Stimulated activated CD4-positive, alpha-beta T cell treated with anti-CD3 and anti-CD28 coated beads, Interleukin-4, amount 100 ng/mL, for 4 hours (primary cell): ENCODE data around the gene ADAD2.

Experiments used
- DNase-seq, 2 experiments: peaks; one replicate each; pipeline ENCODE4 v3.0.0-alpha.2; 2020

Gene ADAD2

DNA sequence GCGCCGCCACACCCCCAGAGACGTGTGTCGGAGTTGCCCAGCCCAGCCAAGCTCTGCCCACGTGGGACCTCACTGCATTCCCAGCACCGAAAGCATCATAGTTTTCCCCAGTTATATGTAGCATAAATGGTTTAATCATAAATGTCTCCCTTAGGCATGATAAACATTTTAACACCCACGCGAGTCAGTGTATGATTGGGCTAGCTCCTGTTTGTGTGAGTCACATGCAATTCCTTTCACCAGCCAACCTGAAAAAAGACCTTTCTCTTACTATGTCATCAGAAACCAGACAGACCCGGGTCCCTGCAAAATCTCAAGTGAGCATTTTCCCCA, 13.2 kb upstream of the ADAD2 start:
- no peak for DNase-seq

DNA sequence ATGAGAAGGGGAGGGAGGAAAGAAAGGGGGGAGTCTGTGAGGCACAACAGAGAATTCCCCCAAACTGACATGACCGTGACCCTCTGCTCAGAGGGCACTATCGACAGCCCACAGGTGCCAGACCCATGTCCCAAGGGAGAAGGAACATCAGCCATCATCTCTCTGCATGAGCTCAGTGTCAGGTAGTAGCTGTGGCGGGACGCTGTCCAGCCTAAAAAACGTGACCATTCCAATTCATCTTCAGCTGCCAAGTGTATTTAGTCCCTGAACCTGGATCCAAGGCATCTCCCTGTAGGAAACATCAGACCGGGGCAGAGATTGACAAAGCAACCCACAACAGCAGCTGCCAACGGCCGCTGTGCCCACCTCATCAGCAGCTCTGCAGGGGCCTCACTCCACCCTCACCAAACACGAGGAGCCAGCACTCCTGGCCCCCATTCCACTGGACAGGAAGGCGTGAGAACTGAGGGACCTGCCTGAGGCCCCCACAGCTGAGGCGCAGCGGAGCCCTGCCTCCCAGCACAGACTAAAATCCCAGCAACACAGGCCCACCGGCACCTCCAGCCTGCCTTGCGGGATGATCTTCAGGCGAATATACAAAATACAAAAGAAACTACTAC, 12.7 kb upstream of the ADAD2 start:
- DNase-seq: no peak

DNA sequence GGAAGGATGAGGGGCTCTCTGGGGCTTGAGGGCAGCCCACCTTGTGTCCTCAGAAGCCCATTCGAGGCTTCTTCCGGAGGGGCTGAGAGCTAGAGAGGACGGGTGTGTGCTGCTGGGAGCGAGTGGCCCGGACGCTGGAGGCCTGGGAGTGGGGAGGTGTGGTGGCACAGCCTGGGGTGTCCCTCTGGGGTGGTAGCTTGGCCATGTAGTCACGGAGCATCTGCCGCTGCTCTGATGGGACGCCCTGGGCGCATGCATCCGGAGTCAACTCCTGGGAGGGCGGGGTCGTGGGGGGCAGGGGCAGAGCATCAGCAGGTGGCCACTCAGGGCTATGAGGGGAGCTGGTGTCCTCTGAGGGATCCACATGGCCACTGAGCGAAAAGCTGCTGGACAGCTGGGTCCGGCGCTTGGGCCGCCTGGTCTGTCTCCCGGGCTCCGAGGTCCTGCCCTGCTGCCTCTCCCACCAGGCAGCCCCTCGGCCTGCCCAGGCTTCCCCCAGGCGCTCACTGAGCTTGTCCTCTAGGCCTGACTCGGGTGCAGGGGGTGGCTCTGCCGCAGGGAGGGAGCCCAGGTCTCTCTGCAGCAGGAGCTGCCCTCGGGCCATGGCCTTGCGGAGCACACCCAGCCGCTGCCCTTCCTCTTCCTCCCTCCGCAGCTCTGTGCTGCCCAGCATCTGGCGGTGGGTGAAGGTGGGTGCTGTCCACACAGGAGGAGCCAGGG, 11.9 kb upstream of the ADAD2 start:
- no peak for DNase-seq

DNA sequence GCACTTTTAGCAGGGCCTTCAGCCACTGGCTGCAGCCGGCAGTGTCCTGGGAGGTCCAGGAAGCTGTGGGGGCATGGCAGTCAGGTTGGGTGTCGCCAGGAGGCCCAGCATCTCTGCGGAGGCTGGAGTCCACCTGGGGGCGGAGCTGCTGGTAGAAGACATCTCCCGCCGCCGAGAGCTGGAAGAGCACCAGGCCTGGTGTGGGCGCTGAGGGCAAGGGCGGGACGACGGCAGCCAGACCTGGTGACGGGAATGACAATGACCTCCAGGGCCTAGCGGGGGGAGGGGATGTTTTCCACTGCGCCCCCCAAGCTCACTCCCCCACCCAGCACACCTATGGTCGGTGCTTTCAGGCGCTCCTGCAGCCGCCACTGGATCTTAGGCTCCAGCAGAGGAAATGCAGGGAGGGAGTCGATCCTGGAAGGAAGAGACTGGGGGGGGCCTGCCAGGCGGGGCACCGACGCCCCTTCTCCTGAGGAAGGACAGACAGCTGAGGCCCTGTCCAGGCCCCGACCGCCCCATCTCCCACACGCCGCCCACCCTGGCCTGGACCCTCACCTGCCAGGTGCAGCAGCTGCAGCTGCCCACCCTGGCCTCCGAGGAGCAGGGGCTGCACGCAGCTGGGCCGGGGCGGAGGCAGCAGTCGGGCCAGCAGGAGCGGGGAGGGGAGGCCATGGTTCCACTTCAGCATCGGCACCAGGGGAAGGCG, 11.2 kb upstream of the ADAD2 start:
- no peak for DNase-seq

DNA sequence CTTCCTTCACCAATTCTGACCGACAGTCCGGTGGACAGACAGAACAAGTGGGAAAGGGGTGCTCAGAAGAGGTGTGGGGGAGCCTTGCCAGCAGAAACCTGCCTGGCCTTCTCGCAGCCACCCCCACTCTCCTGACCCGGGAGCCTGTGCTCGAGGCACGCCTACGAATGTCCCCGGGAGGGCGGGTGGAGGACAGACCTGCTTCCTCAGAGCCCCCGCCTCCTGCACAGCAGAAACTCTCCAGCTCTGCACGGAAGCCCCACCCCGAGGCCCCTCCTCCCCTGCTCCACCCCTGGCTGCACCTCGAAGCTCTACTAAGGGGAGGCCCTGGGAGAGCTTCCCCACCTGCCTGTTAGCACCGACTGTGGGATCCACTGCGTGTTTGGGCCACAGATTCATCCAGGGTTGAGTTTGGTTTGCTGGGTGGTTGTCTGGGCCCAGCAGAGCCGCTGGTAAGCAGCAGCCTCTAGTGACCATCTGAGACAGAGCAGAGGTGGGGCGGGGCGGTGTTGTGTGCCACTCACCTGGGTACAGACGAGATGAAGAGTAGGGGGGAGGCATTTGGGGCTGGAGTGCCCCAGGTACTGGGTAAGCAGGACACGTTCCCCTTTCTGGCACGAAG, 10.3 kb upstream of the ADAD2 start:
- no peak for DNase-seq

DNA sequence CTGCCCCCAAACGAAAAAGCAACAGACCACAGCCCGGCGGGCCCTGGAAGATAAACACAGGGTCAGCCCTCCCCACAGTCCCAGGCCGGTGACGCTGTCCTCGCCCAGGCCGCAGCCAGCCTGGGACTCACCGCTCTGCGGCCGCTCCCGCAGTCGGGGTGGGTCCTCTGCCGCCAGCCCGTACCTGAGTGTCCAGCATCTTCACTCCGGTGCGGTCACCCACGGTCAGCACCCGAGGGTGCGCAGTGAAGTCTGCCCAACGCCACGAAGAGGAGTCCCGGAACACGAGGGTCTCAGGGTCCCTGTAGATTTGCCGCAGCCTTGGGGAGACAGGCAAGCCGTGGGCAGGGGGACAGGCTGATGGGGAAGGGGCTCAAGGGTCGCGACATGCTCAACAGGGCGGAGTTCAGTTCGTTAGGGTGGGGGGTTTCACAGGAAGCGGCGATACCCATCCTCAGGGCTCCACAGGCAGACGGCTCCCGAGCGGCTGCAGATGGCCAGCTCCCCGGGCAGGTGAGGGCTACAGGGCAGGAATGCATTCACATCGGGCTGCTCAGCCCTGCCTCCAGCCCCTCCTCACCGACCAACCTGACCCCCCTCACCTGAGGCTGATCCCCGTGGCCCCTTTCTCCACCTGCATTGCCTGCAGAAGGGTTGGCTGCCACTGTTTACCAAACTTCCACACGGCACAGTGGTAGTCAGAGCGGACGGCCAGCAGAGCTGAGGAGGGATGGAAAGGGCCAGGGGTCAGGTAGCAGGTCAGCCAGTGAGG, 9.6 kb upstream of the ADAD2 start:
- no peak for DNase-seq

DNA sequence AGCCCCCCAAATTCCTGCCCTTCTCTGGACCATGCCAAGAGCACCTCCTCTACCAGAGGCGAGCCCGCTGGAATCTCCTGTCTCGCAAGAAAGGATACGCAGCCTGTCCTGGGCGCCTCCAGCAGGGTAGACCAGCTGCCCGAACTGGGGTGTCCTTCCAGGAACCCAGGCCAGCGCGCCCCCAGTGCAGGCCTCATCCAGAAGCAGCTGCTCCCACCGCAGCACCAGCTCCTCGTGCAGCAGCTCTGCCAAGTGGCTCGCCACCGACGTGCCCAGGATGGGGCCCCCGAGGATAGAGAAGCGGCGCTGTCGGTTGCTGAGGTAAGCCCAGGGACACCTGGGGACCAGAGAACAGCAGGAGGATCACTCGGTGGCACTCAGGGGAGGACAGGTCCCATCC, 8.9 kb upstream of the ADAD2 start:
- DNase-seq: no peak

DNA sequence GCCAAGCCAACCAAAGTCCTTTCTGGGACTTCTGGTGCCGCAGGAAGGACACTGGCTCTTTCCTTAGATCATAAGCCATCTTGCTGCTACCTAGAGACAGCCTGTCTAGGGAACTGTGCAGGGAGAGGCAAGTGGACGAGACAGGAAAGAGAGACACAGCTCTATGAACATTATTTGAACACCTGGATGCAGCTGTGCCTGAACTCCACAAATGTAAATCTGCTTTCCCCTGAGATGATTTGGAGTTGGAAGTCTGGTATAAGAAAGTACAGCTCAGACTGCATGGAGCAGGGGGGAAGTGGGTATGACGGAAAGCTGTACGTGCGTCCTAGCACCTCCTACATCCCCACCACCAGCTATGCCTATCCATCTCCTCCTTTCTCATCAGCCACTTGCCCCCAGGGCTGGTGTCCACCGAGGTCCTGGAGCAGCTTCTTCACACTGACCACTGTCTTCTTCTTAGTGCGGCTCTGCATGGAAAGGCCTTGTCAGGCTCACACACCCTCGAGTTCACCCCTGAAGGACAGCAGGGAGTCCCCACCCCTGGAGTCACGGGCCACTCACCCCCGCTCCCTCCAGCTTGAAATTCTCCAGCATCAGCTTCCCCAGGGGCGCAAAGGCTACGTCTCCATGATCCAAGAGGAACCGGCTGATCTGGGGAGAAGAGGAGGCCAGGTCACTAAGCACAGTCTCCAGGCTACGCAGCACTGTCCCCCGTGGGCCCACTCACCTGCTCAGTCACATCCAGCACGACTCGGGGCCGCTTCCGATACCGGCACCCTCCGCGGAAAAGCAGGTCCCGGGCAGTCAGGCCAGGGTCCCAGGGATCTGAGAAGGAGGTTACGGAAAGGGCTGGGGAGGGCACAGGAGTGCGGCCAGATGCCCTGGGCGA, 8.0 kb upstream of the ADAD2 start:
- DNase-seq: no peak

DNA sequence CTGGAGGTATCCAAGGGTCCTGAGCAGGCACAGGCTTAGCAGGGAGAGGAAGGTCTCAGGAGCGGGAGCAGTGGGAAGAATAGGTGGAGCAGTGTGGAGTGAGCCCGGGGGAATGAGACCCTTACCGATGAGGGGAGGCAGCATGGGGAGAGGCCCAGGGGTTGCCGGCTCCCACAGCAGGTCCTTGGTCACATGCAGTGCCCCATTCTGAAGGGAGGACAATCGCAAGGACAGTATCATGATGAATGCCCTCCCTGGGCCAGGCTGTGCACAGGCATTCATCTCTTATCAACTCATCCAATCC, 7.4 kb upstream of the ADAD2 start:
- DNase-seq: no peak

DNA sequence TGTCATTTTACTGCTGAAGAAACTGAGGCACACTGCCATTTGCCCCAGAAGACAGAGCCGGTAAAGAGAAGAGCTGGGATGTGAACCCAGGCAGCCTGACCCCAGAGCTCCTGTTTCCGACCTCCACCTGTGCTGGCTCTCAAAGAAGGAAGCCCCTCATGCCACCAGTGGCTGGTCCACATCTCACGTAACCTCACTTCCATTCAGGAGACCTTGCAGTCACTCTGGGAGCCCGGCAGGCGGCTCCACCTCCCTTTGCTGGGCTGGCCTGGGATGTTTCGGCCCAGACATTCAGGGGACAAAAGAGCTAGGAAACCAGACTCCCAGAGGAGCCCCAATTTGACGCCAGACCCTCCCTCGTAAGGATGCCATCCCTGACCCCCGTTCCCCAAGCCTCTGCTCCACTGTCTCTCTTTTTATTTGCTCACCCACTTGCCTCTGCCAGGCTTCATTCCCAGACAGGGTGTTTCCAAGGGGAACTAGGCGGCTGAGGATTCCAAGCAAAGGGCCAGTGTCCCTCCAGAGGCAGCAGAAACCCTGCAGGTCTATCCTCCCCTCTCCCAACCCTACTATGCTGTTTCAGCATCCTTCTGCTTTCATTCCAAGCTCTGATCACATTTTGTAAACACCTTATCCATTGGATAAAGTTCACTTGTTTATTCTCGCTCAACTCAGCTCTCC, 6.9 kb upstream of the ADAD2 start:
- no peak for DNase-seq

DNA sequence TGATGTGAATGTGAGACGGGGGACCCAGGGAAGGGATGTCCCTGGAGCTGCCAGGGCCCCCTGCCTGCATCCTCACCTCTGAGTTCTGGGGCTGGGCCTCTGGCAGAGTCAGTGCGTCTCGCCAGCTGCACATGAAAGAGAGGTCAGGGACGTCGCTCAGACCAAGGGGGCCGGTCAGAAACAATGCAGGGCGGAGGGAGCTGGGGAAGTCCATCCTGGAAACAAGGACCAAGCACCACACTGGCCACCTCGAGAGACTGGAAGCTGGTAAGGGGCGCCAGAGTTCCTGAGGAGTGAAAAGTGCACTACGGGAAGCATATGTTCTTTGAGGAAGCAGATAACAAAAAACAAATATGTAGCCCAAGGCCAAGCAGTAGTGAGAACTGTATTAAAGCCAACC, 6.2 kb upstream of the ADAD2 start:
- no peak for DNase-seq

DNA sequence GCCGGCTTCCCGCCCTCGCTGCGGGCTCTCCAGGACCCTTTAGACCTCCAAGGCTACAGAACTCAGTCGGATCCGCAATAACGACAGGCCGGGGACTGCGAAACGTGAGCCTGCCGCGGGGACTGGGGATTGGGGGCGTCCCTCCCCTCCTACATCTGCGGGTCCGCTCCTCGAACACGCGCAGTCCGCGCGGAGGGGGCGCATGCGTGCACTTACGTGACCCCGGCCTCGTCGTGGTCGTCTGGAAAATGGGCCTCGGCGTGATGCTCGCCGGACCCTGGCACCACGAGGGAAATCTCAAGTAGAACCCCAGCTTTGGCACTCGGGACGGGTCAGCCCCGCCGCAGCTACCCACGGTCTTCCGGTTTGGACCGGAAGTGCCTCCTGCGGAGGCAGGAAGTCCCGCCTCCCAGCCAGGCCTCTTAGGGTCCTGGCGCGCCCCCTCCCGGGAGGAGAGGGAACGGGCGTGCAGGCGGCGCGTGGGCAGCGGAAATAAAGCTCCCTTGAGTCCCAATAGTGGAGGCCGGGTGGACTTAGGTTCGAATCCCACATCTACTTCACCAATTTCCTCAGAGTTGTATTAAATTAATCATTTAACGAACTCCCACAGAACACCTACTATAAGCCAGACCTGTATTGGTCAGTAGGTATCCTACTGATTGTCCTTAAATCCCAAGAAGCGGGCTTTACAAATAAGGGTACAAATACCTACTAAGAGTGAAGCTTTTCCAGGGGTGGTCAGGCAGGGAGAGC, 4.1 kb upstream of the ADAD2 start, which contains the start of gene TAF1C:
TSS of gene TAF1C (minus strand) at position 373 of the 753 bp plus-strand sequence. CDS start 2,069 bp downstream, outside the sequence.
- DNase-seq: peak; percentile 89 to 92

DNA sequence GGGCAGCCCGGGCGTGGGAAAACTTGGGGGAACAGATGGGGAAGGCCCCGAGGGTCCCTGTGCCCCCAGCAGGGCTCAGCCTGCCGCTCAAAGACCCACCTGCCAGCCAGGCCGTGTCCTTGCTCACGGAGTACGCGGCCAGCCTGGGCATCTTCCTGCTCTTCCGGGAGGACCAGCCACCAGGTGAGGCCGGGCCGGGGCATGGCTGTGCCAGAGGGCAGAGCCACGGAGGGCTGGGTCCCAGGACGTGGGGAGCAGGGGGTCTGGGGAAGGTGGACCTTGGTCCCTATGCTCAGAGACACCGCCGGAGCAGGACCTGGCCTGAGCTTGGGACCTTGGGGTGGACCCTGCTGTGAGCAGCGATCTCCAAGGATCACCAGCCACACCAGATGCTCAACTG, 509 bp downstream of the ADAD2 start:
- DNase-seq: no peak

DNA sequence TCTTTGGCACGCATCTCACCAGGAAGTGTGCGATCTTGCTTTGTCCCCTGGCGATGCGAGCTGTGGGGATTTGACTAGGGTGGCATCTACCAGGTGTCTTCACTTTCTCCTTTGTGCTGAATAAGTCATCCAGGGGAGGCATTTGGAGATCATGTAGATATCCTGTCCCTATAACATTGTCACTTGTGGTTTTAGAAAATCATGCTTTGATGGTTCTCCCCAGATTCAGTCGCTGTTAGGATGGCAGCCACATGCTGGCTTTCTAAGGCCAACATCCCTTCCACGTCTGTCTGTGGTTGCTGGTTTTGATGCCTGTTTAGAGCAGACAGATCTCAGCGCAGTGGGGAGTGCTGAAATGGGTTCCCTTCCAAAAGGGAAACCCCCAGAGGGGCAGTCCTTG, 2.5 kb downstream of the ADAD2 start:
- DNase-seq: no peak

DNA sequence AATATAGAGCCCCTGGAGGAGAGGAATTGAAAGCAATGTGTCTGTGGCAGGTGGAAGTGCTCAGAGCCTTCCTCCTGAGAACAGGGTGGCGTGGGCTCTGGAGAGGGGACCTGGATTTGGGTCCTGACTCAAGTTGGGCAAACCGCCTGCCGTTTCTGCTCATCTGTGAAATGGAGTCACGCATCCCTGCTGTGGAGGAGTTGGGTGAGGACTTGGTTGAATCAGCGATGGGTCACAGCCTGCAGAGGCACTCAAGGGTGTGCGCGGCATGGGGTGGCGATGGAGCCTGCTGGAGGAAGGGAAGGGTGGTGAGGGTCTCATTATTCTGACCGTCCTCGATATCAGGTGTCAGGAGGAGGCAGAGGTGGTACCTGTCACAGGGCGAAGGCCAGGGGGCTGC, 3.1 kb downstream of the ADAD2 start:
- DNase-seq: no peak

DNA sequence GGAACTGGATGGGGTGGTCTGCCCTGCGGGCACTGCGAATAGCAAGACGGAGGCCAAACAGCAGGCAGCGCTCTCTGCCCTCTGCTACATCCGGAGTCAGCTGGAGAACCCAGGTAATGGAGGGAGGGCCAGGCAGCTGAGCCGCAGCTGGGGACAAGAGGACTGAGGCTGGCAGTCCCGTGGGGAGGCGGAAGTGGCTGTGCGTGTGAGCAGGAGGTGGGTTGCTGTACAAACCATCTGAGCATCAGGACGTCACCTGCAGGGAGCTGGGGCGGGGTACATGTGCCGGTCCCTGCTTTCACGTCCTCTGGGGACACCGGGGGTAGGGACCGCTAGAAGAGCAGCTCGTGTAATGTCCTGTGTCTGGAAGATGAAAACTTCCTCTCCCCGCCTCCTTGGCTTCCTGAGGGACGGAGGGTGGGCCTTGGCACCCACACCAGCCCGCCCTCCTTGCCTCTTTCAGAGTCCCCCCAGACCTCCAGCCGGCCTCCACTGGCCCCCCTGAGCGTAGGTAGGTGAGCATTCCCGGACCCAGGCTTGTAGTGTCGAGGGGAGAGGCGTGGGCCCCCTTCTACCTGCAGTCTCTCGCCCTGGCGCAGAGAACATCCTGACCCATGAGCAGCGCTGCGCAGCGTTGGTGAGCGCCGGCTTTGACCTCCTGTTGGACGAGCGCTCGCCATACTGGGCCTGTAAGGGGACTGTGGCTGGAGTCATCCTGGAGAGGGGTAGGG, 3.7 kb downstream of the ADAD2 start:
- DNase-seq: peak; percentile 18 to 38

DNA sequence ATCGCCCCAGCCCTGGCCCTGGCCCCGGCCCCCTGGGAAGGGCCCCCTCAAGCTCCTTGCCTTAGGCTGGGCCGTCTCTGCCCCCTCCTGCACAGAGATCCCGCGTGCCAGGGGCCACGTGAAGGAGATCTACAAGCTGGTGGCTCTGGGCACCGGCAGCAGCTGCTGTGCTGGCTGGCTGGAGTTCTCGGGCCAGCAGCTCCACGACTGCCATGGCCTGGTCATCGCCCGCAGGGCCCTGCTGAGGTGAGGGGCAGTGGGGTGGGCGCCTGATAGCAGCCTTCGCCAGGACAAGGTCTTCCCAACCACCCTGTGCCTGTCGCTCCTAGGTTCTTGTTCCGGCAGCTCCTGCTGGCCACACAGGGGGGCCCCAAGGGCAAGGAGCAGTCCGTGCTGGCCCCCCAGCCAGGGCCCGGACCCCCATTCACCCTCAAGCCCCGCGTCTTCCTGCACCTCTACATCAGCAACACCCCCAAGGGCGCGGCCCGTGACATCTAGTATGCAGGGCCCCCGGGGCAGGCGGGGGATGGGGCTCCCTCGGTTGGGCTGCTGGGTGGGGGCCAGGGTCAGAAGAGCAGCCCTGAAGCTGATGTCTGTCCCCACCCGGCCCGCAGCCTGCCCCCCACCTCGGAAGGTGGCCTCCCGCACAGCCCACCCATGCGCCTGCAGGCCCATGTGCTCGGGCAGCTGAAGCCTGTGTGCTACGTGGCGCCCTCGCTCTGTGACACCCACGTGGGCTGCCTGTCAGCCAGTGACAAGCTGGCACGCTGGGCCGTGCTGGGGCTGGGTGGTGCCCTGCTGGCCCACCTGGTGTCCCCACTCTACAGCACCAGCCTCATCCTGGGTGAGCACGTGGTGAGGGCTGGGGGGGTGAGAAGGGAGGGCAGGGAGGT, 4.5 kb downstream of the ADAD2 start:
- DNase-seq: no peak

DNA sequence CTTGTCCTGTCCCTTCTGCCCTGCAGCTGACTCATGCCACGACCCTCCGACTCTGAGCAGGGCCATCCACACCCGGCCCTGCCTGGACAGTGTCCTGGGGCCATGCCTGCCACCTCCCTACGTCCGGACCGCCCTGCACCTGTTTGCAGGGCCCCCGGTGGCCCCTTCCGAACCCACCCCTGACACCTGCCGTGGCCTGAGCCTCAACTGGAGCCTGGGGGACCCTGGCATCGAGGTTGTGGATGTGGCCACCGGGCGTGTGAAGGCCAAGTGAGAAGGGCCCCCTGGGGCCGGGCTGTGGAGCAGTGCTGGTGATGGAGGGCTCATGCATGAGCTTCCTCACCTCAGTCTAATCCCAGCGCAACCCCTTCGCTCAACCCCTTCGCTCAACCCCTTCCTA, 5.1 kb downstream of the ADAD2 start:
- no peak for DNase-seq
